ENCODE results near the gene PDE7B. TPM values are rescaled to one million over a fixed set of nuclear protein-coding genes. Genes with fewer than 3 reads are reported as not detected.
"Not testable (repeated sequence)": the region's sequence is repeated elsewhere in the genome, so short reads cannot be mapped to it uniquely, and the experiment has no call there.

Gene PDE7B
- total RNA-seq, 2 experiments from 2014 or later: 0.25 to 0.31 TPM

DNA sequence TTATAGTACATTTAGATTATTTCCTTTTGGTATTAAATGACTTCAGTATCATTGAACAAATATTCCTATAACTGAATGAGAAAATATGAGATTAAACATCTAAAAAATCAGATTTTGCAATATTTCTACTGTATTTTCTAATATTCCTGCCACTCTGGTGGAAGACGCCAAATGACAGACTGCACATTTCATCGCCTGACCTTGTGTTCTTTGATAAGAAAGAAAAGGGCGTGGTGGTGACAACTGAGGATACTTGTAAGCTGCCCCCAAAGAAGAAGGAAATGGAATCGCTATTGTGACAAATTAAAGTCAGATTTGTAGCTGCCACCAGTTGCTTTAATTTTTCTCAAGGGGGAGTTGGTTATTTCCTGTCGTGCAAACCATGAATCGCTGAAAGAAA, 267.3 kb downstream of the PDE7B start:
- Mint-ChIP-seq H3K4me3 (no peak overlapping the region), H3K36me3 (ENCODE audit: low read depth) (no peaks in the 10 kb centered on the region), H3K27ac (no peak overlapping the region), H3K27me3 (ENCODE audit: low read depth) (peaks cover 3% of the 10 kb centered on the region), H3K9me3 (no peaks in the 10 kb centered on the region), H3K4me1 (ENCODE audit: low read depth) (no peaks in the 10 kb centered on the region)
- CTCF ChIA-PET: no interaction called here
- DNase-seq: no peak
- intact Hi-C loops (cut with micrococcal nuclease): no loop called here

DNA sequence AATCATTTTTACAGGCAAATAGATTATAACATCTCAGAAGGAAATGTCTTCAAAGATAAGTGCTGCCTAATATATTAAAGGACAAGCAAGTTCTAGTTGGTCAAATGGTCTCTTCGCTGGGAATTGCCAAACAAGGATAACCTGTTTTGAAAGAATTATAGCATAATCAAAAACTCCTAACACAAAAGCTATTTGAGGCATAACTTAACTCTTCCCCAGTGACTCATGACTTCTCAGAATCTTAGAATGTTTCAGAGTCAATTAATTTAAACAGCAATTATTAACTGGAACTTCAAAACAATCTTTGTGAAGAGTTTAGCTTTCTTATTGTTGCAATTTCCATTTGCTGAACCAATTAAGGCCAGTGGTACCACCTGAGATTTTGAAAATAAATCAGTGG, 272.0 kb downstream of the PDE7B start:
- Mint-ChIP-seq H3K27ac (no peak overlapping the region), H3K9me3 (no peaks in the 10 kb centered on the region), H3K27me3 (ENCODE audit: low read depth) (no peaks in the 10 kb centered on the region), H3K36me3 (ENCODE audit: low read depth) (no peaks in the 10 kb centered on the region), H3K4me1 (ENCODE audit: low read depth) (no peaks in the 10 kb centered on the region), H3K4me3 (no peak overlapping the region)
- intact Hi-C loops (cut with micrococcal nuclease): no loop called here
- CTCF ChIA-PET: interaction anchor here (0.6 to 1.1 kb wide), 3 partner anchors 103 to 1002 kb away, joined by 3 to 11 read pairs (median 3); no protein-coding TSS in a partner anchor
- DNase-seq: no peak

DNA sequence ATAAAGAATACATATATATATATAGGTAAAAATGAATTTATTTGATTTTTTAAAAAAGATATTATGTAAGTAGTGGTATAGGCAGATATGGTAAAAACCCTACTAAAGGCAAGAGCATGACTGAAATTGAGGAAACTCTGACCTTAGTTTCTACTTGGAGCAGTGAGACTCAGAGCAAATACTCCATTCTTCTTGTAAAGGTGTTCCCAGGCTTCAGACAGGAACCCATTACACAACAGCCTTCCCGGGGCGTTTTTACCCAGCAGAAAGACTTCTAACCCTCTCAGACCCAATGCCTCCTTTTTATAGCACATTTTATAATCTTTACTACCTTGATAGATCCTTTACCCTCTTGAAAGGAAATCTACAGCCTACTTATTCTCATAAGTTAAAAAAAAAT, 274.1 kb downstream of the PDE7B start:
- H3K4me1 Mint-ChIP-seq (ENCODE audit: low read depth): no peaks in the 10 kb centered on the region
- CTCF ChIA-PET: no interaction called here
- H3K36me3 Mint-ChIP-seq (ENCODE audit: low read depth): no peaks in the 10 kb centered on the region
- no peaks in the 10 kb centered on the region for H3K9me3 Mint-ChIP-seq
- no peak for DNase-seq
- H3K27ac Mint-ChIP-seq: no peak overlapping the region
- no peak overlapping the region for H3K4me3 Mint-ChIP-seq
- intact Hi-C loops (cut with micrococcal nuclease): no loop called here
- H3K27me3 Mint-ChIP-seq (ENCODE audit: low read depth): no peaks in the 10 kb centered on the region

DNA sequence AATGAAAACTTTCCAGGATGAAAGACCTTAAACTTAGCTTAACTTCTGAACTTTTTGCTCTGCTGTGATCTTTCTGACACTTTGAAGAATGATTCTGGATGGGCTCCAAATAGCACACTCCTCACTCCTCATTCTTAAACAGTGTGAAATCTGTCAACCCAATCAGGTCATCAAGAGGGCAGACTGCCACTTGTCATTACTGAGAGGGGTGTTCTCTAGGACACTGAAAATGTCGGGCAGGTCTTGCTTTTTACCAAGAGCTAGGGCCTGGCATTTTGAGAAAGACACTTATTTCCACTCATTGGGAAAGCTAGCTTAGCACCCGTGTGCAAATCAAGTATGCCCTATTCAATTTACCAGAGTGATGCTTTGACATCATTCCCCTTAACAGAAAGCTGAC, 276.4 kb downstream of the PDE7B start:
- intact Hi-C loops (cut with micrococcal nuclease): no loop called here
- CTCF ChIA-PET: interaction anchor here (0.6 to 1.4 kb wide), 2 partner anchors 99 to 106 kb away, joined by 6 to 7 read pairs; no protein-coding TSS in a partner anchor
- Mint-ChIP-seq H3K4me1 (ENCODE audit: low read depth) (no peaks in the 10 kb centered on the region), H3K27me3 (ENCODE audit: low read depth) (no peaks in the 10 kb centered on the region), H3K36me3 (ENCODE audit: low read depth) (no peaks in the 10 kb centered on the region), H3K27ac (no peak overlapping the region), H3K9me3 (no peaks in the 10 kb centered on the region), H3K4me3 (no peak overlapping the region)
- DNase-seq: no peak

DNA sequence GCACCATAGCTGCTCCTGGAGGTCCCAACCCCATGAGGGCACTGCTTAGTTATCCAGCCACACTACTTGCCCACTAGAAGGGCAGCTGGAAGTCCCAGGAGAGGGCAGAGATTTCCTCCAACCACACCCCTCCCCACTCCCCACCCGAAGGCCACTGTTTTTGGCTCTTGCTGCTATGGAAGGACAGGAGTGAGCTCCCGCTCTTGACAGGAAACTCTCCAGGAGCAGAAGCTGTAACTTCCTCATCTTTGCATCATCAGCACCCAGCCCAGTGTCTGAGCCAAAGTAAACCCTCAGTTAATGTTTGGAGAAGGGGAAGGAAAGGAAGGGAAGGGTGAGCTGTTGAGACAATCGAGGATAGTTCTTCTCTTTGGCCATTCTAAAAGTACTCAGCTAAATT, 277.9 kb downstream of the PDE7B start:
- no peak overlapping the region for H3K4me3 Mint-ChIP-seq
- H3K27ac Mint-ChIP-seq: no peak overlapping the region
- H3K36me3 Mint-ChIP-seq (ENCODE audit: low read depth): no peaks in the 10 kb centered on the region
- no peaks in the 10 kb centered on the region for H3K9me3 Mint-ChIP-seq
- H3K27me3 Mint-ChIP-seq (ENCODE audit: low read depth): no peaks in the 10 kb centered on the region
- no peak for DNase-seq
- no peaks in the 10 kb centered on the region for H3K4me1 Mint-ChIP-seq (ENCODE audit: low read depth)
- intact Hi-C loops (cut with micrococcal nuclease): no loop called here
- CTCF ChIA-PET: interaction anchor here (0.5 to 1.3 kb wide), 3 partner anchors 29 to 679 kb away, joined by 3 to 4 read pairs (median 3); no protein-coding TSS in a partner anchor

DNA sequence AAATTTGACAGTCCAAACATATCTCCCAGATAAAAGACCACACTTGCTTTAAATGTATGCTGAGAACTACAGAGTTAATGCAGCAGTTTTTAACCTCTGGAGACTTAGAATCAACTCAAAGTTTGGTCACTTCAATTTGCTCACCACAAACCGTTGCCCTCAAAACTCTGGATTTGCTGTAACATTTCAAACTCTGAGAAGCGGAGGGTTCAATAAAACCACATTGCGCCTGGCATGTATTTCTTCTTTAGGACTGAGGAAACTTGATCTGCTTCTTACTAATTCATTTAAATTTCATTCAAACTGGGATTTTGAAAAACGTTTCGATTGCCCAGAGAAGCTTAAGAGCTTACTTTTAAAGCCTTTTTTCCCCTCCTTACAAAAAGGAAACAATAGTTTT, 282.8 kb downstream of the PDE7B start:
- Mint-ChIP-seq H3K4me3 (no peak overlapping the region), H3K36me3 (ENCODE audit: low read depth) (no peaks in the 10 kb centered on the region), H3K4me1 (ENCODE audit: low read depth) (no peaks in the 10 kb centered on the region), H3K9me3 (no peaks in the 10 kb centered on the region), H3K27ac (no peak overlapping the region), H3K27me3 (ENCODE audit: low read depth) (no peaks in the 10 kb centered on the region)
- CTCF ChIA-PET: no interaction called here
- no peak for DNase-seq
- intact Hi-C loops (cut with micrococcal nuclease): no loop called here

DNA sequence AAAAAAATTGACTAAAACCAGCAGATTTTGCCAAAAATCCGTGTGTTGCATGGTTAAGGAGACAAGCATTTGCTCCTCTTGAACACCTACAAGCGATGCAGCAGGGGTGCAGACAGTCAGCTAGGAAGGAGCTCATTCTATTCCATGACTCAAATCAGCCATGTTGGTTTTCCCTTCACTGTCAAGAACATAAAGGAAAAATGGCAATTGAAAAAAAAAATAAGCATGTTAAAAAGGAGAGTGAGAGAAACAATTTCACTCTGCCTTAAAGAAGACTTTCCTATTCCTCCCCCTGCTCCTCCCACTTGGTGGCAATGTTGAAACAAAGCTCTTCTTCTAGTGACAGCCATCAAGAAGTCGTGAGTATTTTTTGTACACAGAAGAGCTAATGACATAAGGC, 283.2 kb downstream of the PDE7B start:
- Mint-ChIP-seq H3K9me3 (no peaks in the 10 kb centered on the region), H3K4me3 (no peak overlapping the region), H3K27me3 (ENCODE audit: low read depth) (no peaks in the 10 kb centered on the region), H3K36me3 (ENCODE audit: low read depth) (no peaks in the 10 kb centered on the region), H3K4me1 (ENCODE audit: low read depth) (no peaks in the 10 kb centered on the region), H3K27ac (no peak overlapping the region)
- CTCF ChIA-PET: interaction anchor here (0.6 kb wide), 1 partner anchor 755 kb away, joined by 7 read pairs; no protein-coding TSS in a partner anchor
- intact Hi-C loops (cut with micrococcal nuclease): no loop called here
- no peak for DNase-seq

DNA sequence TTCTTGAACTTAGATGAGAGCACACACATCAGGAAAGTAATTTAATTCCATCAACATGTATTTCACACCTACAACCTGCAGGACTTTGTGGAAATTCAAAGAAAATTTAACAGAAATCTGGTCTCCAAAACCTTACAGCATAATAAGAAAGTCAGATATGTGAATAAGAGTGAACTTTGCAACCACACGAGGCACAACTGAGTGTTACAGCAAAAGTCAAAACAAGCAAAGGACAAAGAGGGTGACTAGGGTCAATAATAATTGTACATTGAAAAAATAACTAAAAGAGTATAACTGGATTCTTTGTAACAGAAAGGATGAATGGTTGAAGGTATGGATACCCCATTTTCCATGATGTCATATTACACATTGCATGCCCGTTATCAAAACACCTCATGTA, 284.8 kb downstream of the PDE7B start:
- no peaks in the 10 kb centered on the region for H3K27me3 Mint-ChIP-seq (ENCODE audit: low read depth)
- CTCF ChIA-PET: no interaction called here

DNA sequence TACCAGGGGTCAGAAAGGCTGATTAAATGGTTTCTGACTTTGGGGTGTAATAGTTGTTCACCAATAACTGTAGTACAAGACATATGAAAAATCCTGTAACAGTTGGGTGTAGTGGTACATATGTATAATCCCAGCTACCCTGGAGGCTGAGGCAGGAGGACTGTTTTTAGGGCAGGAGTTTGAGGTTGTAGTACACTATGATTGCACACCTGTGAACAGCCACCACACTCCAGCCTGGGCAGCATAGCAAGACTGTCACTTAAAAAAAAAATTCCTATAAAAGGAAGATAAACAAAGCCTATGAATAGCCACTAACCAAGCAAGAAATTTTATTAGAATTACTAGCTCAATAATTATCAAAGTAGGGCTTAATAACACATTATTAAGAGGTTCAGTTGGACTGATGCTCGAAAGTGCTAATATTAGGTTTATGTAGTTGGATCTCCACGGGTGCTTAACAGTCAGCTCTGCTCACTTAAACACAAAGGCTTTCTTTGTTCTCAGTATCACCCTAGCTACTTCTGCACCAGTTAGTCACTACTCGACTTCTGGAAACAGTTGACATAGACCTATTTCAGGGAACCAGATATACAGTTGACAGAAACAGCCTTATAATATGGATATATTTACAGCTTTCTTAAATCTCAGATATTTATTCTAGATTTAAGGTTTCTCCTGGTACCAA, 285.6 kb downstream of the PDE7B start:
- peaks cover 5% of the 10 kb centered on the region for H3K9me3 Mint-ChIP-seq
- H3K4me1 Mint-ChIP-seq (ENCODE audit: low read depth): no peaks in the 10 kb centered on the region
- H3K27ac Mint-ChIP-seq: no peak overlapping the region
- CTCF ChIA-PET: interaction anchor here (0.5 kb wide), 1 partner anchor 97 kb away, joined by 3 read pairs; no protein-coding TSS in a partner anchor
- intact Hi-C loops (cut with micrococcal nuclease): no loop called here
- H3K4me3 Mint-ChIP-seq: no peak overlapping the region
- peaks cover 5% of the 10 kb centered on the region for H3K36me3 Mint-ChIP-seq (ENCODE audit: low read depth)
- peaks cover 2% of the 10 kb centered on the region for H3K27me3 Mint-ChIP-seq (ENCODE audit: low read depth)
- DNase-seq: no peak

More for the DNA sequence above, 284.8 kb downstream of the PDE7B start:
- DNase-seq: no peak
- H3K4me3 Mint-ChIP-seq: no peak overlapping the region
- H3K27ac Mint-ChIP-seq: no peak overlapping the region
- no peaks in the 10 kb centered on the region for H3K36me3 Mint-ChIP-seq (ENCODE audit: low read depth)
- no peaks in the 10 kb centered on the region for H3K9me3 Mint-ChIP-seq
- H3K4me1 Mint-ChIP-seq (ENCODE audit: low read depth): no peaks in the 10 kb centered on the region
- intact Hi-C loops (cut with micrococcal nuclease): no loop called here

DNA sequence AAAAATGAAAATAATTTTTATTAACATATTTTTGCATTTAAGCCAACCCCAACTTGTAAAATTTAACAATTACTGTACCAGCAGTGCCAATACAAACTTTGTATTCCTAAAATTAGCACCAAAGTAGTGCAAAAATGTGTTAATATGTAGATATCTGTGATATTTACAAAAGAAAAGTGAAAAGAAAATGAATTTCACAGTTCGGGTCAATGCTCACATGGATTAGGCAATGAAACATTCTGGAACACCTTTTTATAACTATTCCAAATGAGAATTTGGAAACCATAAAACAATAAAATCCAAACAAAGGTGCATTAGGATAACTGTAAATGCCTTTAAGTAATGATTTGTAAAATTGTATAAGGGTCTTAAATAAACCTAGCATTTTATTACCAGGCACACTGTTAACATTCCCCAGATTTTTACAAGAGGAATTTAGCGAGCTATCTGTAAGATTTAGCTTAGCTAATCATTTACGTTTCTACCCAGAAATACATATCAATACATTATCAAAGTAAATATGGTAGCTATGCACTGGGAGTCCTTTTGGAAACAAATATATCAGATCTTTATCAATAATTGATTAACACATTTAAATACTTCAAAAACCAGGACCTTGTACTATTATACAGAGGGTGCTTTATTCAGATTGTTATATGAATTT, 286.4 kb downstream of the PDE7B start:
- no peak overlapping the region for H3K27ac Mint-ChIP-seq
- CTCF ChIA-PET: interaction anchor here (0.5 to 0.6 kb wide), 2 partner anchors 96 to 416 kb away, joined by 3 read pairs; no protein-coding TSS in a partner anchor
- peaks cover 5% of the 10 kb centered on the region for H3K36me3 Mint-ChIP-seq (ENCODE audit: low read depth)
- H3K4me3 Mint-ChIP-seq: no peak overlapping the region
- peaks cover 2% of the 10 kb centered on the region for H3K27me3 Mint-ChIP-seq (ENCODE audit: low read depth)
- intact Hi-C loops (cut with micrococcal nuclease): no loop called here
- DNase-seq: no peak
- no peaks in the 10 kb centered on the region for H3K4me1 Mint-ChIP-seq (ENCODE audit: low read depth)
- H3K9me3 Mint-ChIP-seq: peaks cover 8% of the 10 kb centered on the region

DNA sequence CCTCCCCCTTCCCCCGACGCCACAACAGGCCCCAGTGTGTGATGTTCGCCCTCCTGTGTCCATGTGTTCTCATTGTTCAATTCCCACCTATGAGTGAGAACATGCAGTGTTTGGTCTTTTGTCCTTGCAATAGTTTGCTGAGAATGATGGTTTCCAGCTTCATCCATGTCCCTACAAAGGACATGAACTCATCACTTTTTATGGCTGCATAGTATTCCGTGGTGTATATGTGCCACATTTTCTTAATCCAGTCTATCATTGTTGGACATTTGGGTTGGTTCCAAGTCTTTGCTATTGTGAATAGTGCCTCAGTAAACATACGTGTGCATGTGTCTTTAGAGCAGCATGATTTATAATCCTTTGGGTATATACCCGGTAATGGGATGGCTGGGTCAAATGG, 287.6 kb downstream of the PDE7B start:
- H3K4me3 Mint-ChIP-seq; DNase-seq; H3K4me1 Mint-ChIP-seq (ENCODE audit: low read depth); H3K9me3 Mint-ChIP-seq; intact Hi-C loops (cut with micrococcal nuclease); H3K36me3 Mint-ChIP-seq (ENCODE audit: low read depth); H3K27ac Mint-ChIP-seq; H3K27me3 Mint-ChIP-seq (ENCODE audit: low read depth); CTCF ChIA-PET: not testable (repeated sequence)

DNA sequence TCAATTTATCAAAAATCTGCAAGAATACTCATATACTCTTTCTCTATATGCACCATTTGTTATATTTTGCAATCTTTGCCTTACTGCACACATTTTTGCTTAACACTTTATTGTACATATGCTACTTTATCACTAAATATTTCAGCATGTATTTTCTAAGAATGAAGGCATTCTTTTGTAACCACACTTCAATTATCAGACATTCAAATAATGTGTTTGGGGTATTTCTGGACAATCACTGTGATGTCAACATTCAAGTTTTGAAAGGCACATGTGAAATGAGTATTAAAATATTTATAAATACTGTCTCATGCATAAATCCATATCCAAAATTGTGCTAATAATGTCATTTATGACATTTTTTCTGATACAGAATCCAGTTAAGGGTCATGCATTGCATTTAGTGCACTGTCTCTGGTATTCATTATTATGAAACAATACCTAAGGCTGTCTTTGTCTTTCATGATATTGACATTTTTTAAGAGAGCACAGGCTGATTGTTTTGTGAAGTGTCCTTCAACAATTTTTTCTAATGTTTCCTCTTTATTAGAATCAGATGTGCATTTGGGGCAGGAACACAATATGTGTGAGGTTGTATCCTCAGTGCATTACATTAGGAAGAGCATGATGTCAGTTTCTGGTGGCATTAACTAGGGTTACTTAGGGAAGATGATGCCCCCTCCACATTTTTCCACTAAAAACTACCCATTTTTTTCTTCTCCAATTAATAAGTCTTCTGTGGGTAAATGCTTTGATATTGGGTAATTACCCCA, 292.9 kb downstream of the PDE7B start:
- Mint-ChIP-seq H3K4me3 (no peak overlapping the region), H3K9me3 (peaks cover 8% of the 10 kb centered on the region), H3K36me3 (ENCODE audit: low read depth) (peaks cover 5% of the 10 kb centered on the region), H3K27ac (no peak overlapping the region), H3K4me1 (ENCODE audit: low read depth) (no peaks in the 10 kb centered on the region), H3K27me3 (ENCODE audit: low read depth) (peaks cover 2% of the 10 kb centered on the region)
- DNase-seq: no peak
- CTCF ChIA-PET: no interaction called here
- intact Hi-C loops (cut with micrococcal nuclease): no loop called here

Data from activated naive CD4-positive, alpha-beta T cell treated with anti-CD3 and anti-CD28 coated beads for 36 hours (primary cell).